ENCODE measurements around the gene BIN1.
"Not testable (repeated sequence)": the region's sequence is repeated elsewhere in the genome, so short reads cannot be mapped to it uniquely, and the experiment has no call there.

The BIN1 gene

GRCh38 chr2:127134833-127135830 is 28.2 kb upstream of the BIN1 start:
- no peak for DNase-seq (ENCODE audit: low read depth in 2 of 2)

GRCh38 chr2:127134235-127134634 is 27.3 kb upstream of the BIN1 start:
- DNase-seq (ENCODE audit: low read depth in 2 of 2), result no peak

- DNase-seq (ENCODE audit: low read depth in 2 of 2), result no peak
Measured at GRCh38 chr2:127133793-127134192, 26.8 kb upstream of the BIN1 start.

GRCh38 chr2:127130421-127130820 is 23.5 kb upstream of the BIN1 start:
- no peak for DNase-seq (ENCODE audit: low read depth in 2 of 2)

GRCh38 chr2:127129937-127130336 is 23.0 kb upstream of the BIN1 start:
- DNase-seq (ENCODE audit: low read depth in 2 of 2), result no peak

GRCh38 chr2:127128445-127128904 is 21.5 kb upstream of the BIN1 start:
- no peak for DNase-seq (ENCODE audit: low read depth in 2 of 2)

GRCh38 chr2:127125821-127126220 is 18.9 kb upstream of the BIN1 start:
- DNase-seq (ENCODE audit: low read depth in 2 of 2), result no peak

GRCh38 chr2:127124426-127124825 is 17.5 kb upstream of the BIN1 start:
- DNase-seq (ENCODE audit: low read depth in 2 of 2), result no peak

GRCh38 chr2:127122361-127123027 is 15.5 kb upstream of the BIN1 start:
- DNase-seq (ENCODE audit: low read depth in 2 of 2), result no peak

GRCh38 chr2:127121776-127122176 is 14.8 kb upstream of the BIN1 start:
- DNase-seq (ENCODE audit: low read depth in 2 of 2), result no peak

- DNase-seq (ENCODE audit: low read depth in 2 of 2), result no peak
Measured at GRCh38 chr2:127121353-127121752, 14.4 kb upstream of the BIN1 start.

GRCh38 chr2:127120408-127120807 is 13.5 kb upstream of the BIN1 start:
- DNase-seq (ENCODE audit: low read depth in 2 of 2), result not testable (repeated sequence)

GRCh38 chr2:127118467-127118866 is 11.5 kb upstream of the BIN1 start:
- DNase-seq (ENCODE audit: low read depth in 2 of 2), result no peak

GRCh38 chr2:127118038-127118437 is 11.1 kb upstream of the BIN1 start:
- no peak for DNase-seq (ENCODE audit: low read depth in 2 of 2)

- DNase-seq (ENCODE audit: low read depth in 2 of 2), result no peak
Measured at GRCh38 chr2:127117603-127118002, 10.6 kb upstream of the BIN1 start.

GRCh38 chr2:127115471-127116199 is 8.7 kb upstream of the BIN1 start:
- DNase-seq (ENCODE audit: low read depth in 2 of 2), result no peak

GRCh38 chr2:127110985-127111384 is 4.0 kb upstream of the BIN1 start:
- DNase-seq (ENCODE audit: low read depth in 2 of 2), result no peak

GRCh38 chr2:127108090-127108523 is 1.2 kb upstream of the BIN1 start:
- DNase-seq (ENCODE audit: low read depth in 2 of 2), result no peak

GRCh38 chr2:127107622-127107999 is 657 bp upstream of the BIN1 start:
- DNase-seq (ENCODE audit: low read depth in 2 of 2), result no peak

GRCh38 chr2:127106457-127106990 is 430 bp downstream of the BIN1 start:
- DNase-seq (ENCODE audit: low read depth in 2 of 2), result no peak

- DNase-seq (ENCODE audit: low read depth in 2 of 2), result no peak
Measured at GRCh38 chr2:127105656-127106456, 1.1 kb downstream of the BIN1 start.

Data from stimulated activated CD8-positive, alpha-beta memory T cell treated with anti-CD3 and anti-CD28 coated beads, Interleukin-15, amount 100 ng/mL, for 4 hours (primary cell).